Measurements from ENCODE around the gene LYRM4.

DNA sequence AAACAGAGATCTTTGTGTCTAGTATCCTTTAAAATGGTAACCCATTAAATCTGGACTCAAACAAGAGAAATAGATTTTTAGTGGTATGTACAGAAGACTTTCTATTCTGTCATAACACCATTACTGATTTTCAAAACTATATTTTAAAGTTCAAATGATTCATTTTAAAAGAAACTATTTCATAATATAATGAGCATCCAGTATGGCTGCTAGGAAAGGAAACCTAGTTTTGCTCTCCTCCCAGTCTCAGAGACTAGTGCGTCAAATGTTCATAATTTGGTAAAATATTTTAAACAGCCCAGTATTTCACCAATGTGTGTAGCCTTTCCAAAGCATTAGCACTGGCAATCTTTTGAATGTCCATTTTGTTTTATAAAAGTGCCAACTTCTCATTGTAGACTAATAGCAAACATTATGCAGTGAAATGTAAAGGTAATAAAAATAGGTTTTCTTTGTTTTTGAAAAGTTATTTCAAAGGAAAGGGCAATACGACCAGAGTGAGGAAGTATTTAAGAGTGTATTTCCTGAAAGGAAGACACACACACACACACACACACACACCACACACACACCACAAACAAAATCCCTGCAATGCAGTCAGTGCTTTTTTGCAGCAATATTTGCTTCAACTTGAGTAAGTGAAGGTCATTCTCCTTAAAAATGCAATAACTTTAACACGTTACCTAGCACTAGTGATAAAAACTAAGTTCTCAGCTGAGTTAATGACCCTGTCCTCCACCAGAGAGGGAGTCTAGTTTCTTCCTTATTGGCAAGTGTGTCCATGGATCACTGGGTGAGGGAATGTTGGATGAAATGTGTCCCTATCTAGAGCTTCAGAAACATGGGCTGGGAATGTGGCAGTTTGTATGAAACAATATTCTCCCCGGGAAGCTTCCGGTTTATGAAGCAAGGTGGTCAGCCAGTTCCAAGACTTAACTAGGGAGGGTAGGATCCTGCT, 171.0 kb downstream of the LYRM4 start:
- TF ChIP-seq, protein P1, sequence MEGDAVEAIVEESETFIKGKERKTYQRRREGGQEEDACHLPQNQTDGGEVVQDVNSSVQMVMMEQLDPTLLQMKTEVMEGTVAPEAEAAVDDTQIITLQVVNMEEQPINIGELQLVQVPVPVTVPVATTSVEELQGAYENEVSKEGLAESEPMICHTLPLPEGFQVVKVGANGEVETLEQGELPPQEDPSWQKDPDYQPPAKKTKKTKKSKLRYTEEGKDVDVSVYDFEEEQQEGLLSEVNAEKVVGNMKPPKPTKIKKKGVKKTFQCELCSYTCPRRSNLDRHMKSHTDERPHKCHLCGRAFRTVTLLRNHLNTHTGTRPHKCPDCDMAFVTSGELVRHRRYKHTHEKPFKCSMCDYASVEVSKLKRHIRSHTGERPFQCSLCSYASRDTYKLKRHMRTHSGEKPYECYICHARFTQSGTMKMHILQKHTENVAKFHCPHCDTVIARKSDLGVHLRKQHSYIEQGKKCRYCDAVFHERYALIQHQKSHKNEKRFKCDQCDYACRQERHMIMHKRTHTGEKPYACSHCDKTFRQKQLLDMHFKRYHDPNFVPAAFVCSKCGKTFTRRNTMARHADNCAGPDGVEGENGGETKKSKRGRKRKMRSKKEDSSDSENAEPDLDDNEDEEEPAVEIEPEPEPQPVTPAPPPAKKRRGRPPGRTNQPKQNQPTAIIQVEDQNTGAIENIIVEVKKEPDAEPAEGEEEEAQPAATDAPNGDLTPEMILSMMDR (IDR thresholded peaks at IDR 0.05) = no peak
- TF ChIP-seq POLR2A (IDR thresholded peaks at IDR 0.05; ENCODE audit: low read depth) = no peak

Measured in esophagus muscularis mucosa (tissue), 3 donors.